ENCODE results near the gene NSUN2.

The NSUN2 gene

DNA sequence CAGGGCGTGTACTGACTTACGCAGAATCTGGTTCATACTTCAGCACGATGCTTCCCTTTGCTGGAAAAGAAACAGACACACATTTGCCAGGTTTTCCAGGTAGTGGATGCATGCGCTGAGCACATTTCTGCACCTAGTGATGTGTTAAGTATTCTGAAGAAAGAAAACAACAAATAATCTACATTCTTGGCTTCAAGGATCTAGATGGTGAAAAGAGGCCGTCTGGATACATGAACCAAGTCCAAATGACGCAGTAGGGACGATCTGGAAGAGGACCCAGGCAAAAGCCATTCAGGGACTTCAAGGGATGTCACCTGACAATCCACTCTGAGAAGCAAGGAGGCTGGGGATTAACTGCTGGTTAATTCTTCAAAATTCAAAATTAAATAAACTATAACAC is 30.4 kb downstream of the NSUN2 start:
- no peak for DNase-seq

DNA sequence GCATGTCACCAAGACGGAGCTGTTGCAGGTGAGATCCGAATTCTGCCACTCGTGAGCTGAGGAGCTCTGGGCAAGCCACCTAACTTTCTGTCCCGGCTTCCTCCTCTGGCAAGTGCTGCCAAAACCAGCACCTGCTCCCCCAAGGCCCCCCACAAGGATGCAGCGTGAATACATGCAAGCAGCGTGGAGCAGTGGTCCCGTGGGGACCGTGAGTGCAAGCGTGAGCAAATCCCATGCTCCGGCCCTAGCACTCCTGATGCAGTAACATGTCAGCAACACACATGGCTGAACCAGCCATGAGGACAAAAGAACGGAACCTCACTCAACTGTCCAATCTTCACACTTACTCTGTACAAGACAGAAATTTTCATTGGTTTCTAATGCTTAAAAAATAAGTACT is 31.0 kb downstream of the NSUN2 start:
- DNase-seq = no peak

DNA sequence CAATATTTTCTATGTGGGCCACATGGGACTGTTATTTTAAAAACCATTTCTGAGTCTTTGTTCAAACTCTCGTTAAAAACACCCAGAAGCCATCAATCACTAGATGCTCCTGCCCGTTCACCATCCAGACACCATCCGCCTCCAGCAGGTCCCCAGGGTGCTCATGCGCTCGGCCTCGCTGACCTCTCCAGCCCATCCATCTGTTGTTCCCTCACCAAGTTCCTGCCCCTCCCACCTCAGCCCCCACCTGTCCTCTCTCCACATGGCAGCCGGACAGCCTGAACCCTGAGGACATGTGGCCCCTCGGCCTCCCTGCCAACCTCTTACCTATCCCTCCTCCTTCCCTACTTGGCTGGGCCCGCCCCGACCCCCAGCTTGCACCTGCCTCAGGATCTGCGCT is 31.6 kb downstream of the NSUN2 start:
- no peak for DNase-seq

DNA sequence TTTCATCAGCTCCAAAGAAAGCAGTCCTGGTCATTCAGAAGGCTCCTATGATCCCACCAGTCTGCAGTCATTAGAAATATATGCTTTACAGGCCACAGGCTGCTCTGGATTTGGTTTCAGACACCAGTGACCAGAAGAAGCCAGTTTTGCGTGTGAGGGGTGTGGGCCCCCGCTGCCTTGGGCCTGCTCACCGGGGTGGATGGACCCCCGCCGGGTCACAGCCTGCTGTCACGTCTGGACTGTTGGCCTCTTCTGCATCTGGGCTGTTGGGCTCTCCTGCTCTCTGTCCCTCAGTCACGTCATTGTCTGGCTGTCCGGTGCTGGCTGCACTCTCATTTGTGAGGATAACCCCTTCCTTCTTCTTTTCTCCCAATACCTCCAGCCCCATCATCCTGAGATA is 33.1 kb downstream of the NSUN2 start:
- DNase-seq = no peak

DNA sequence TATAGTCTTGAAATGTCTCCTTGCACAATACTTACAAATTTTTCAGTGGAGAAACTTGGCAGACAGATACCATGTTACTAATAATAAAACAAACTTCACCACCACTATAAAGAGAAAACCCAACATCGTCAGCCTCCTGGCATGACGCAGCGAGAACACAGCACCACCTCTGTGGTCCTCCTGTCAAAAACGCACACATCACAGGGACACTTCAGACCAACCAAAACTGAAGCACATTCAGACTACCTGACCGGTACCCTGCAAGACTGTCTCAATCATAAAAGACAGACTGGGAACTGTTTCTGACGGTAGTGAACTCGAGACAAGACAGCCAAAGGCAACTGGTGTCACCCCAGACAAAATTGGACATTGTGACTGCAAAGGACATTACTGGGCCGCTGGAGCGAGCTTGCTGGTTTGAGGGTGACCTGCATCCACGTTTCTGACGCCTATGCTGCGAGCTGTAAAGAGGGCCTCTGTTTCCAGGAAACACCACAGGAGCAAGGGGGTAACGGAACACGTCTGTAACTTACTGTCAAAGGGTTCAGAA is 34.4 kb downstream of the NSUN2 start:
- no peak for DNase-seq

DNA sequence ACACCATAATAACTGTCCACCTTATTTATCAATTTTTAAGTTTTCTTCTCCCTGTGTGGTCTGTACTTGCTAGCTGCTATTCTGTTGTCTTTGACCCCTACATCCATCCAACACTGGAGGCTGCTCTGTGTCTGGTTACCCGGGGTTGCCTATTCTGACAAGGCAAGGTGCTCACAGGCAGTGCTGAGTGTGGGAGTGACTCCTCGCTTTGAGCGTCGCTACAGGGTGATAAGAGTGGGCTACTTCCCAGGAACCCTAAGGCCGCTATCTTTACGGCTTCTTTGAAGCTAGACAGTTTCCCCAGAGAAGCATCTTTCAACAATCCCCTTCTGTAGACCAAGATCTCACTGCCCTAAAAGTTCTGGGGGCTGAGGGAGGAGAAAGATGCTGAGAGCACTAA is 35.3 kb downstream of the NSUN2 start:
- no peak for DNase-seq

DNA sequence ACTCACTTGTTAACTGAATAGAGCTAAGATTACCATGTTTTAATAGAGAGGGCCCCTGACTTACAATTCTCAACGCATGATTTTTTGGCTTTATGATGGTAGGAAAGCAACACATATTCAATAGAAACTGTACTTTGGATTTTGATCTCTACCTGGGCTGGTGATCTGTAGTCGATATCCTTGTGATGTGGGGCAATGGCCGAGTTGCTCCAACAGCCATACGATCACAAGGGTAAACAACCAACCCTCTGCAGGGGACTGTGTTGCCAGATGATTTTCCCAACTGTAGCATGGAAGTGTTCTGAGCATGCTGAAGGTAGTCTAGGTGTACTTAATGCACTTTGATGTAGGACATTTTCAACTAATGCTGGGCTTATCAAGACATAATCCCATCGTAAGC is 36.5 kb downstream of the NSUN2 start:
- DNase-seq = no peak

DNA sequence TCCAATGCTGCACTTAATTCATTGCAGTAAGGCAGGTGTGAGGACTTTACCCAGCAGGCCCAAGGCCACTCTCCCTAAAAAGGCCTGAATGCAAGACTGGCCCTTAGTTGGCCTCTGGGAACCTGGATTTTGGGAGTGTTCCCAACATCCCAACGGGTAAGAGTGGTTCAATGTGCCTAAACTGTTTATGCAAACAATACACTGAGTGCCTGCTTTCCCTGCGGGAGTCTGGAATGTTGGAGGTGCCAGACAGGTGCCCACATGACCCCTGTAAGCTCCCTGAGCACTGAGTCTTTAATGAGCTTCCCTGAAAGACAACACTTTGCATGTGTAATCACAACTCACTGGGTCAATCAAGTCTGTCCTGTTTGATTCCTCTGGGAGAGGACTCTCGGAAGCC is 37.4 kb downstream of the NSUN2 start:
- DNase-seq = no peak

DNA sequence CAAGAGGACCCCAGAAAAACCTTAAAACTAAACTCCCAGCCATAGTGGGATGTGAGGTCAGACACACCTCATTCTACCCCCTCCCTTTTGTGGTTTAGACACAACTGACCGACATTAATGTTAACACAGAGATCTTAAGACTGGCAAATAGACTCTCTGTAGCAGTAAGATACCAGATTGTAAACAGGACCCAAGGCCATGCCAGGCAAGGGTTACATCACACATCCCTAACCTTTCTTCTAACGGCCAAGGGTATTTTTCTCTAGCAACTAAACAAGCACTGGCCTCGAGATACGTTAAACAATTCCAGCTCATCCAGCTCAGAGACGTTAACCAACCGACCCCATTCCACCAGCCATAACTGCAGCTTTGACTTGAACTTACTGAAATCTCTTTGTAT is 38.8 kb downstream of the NSUN2 start:
- DNase-seq = no peak

DNA sequence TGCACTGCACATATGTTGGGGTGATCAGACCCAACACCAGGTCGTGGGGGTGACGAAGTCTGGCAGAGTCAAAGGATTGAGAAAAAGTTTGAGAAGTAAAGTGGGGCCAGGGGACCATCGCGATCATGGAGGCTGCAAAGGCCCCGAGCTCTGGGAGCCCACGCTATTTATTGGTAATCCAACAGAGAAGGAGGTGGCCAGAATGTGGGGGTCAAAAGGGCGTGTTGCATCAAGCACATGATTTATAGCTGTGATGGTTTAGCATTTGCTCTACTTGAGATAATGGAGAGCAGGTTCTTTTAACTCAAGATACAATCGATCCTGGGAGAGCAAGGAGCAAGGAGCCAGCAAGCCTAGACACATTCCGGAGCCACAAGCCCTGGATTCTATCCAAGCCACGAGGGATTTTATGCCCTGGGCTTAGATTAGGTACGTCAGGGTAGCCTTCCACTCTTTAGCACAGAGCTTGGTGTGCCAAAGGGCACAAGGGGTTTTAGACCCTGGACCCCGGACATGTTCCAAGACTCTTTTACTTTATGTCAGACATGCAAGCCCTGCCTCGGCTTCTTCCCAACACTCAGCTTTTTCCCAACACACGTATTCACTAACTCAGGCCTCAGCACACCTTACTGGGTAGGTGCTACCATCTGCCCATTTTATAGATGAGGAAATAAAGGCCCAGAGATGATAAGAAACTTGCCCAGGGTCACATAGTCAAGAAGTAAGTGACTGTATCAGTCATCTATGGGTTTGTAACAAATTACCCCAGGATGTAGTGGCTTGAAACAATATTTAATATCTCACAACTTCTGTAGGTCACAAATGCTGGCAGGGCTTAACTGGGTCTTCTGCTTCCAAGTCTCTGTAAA is 39.5 kb downstream of the NSUN2 start:
- DNase-seq = no peak

DNA sequence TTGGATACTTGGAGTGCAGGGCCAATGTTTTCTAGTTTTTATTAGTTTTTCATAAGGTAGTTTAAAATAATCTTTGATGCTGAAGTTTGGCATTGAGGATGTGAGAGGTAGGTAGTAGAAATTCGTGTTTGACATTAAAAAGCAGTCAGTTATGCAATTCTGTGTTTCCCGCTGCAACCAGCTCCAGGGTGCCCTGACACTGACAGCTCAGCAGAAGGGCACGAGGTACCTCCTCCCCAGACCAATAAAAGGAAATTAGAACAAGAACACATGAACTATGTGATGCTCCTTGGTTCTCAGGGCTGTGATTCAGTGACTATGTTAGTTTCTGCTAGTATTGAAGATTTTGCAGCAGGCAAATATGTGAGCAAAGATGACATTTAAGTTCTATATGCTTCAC is 40.2 kb downstream of the NSUN2 start:
- DNase-seq = no peak

DNA sequence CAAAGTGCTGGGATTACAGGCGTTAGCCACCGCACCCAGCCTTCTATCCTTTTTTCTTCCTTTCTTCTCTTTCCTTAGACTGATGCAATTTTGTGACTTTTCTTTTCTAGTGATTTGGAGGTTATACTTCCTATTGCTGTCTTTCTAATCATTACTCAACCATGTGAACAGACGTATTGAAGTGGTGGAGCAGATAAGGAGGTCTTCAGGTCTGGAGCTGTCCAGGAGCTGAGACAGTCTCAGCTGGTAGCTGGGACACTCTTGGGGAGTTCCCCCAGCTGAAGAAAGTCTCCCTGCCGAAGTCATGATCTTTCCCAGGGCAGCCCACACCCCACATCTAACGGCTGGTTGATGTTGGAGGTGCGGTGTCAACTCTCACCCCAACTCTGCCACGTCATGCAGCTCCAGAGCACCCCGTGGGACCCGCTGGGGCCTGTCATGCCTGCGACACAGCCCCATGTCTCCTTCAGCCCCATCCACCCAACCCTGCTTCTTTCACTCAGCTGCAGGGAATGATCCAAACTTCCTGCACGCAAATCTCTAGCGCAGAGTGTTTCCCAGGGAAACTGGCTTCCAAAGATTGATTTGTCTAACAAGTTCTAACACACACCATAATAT is 41.1 kb downstream of the NSUN2 start:
- DNase-seq = no peak

DNA sequence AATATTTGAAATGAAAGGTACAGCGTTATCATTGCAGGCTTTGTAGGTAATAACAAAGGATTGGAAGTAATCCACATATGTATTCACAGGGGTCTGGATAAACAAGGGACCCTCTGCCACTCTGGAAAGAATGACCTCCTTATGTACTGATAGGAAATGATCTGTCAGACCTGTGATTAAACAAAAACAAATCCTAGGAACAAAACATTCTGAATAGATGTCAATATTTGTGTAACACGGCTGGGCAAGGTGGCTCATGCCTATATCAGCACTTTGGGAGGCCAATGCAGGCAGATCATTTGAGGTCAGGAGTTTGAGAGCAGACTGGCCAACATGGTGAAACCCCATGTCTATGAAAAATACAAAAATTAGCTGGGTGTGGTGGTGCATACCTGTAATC is 42.3 kb downstream of the NSUN2 start:
- no peak for DNase-seq

DNA sequence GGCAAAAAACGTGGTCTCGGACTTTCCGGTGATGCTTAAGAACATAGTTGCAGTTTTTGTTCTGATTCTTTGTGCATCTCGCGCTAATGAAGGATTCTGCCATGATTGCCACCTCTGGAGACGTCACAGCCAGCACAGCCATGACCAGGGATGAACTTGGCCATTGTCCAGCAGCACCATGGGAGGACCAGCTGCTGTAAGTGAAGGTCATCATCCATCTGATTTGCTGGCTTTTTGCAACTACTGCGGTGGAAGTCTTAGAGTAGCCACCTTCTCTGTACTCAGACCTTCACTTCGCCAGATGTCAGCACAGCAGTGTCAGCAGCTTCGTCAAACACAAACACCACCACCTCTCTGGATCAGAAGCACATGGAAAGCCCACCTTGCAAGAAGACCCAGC is 45.7 kb downstream of the NSUN2 start:
- no peak for DNase-seq

DNA sequence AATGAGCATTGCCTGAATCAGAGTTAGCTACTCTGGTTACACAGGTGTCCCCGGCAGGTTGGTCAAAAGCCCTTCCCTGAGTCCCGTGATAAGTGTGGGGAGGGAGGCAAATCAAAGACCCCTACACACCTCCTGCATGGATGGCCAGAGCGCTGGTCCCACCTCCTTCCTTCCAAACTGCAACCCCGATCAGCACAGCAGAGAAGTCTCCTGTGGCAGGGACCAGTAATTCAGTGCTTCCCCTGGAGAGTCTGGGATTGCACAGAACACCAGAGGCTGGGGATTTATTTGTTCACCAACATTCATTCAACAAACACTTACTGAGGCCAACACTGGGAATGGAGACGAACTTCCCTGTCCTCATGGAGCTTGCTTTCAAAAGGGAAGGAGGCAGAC is 46.2 kb downstream of the NSUN2 start:
- no peak for DNase-seq

DNA sequence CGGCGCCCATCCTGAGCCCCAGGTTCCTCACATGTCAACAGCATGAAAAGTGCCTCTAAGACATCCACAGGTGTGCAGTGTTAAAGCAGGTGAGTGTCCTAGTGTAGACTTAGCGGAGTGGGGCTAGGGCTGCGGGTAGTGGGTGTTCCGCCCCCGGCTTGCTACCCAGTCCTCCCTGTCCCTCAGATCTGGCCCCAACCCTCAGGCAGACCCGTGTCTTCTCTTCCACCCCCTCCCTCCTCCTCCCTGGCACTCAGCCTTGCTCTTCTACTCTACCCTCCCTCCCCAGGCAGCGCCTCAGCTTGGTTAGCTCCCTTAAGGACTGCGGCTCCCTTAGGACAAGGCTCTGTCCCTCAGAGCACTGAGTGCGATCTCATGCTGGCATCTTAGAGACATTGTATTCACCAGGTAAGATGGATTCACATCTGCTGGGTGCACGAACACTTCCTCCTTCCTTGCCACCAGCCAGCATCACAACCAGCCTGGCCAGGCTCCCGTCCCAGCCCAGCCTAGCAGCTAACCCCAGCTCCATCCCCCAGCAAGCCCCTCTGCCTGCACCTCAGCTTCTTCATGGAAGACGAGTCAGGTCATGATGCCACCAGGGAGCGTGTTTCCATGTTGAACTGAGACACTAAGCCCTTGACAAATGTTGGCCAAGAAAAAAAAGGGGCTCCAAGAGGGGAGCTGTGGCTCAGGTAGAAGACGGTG is 46.8 kb downstream of the NSUN2 start:
- DNase-seq = no peak

DNA sequence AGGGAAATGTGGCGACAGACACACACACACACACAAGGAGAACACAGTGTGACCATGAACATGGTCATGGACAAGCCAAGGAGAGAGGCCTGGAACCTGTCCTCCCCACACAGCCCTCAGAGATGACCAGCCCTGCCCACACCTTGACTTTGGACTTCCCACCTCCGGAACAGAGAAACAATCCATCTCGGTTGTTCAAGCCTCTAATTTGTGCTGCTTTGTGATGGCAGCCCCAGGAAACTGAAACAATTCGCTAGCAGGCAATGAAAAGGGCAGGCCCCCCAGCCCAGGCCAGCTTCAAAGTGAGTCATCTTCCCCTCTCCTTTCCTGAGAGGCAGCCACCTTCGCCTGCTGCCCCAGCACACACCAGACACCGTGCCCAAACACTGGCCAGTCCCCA is 47.7 kb downstream of the NSUN2 start:
- no peak for DNase-seq

DNA sequence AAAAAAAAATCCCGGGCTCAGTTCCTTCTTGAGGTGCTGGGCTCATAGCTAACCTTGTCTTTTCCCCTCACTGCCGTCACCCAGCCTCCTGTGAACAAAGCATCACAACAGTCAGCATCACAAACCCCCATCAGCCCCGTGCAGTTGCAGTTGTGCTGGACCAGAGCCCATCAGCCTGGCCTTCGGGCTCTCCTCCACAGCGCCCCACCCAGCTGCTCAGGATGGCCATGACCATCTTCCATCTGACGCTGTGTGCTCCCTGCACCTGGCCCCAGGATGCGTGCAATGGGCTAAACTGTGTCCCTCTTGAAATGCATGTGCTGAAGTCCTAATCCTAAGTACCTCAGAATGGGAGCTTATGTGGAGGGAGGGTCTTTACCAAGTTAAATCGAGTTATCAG is 48.1 kb downstream of the NSUN2 start:
- DNase-seq = no peak

DNA sequence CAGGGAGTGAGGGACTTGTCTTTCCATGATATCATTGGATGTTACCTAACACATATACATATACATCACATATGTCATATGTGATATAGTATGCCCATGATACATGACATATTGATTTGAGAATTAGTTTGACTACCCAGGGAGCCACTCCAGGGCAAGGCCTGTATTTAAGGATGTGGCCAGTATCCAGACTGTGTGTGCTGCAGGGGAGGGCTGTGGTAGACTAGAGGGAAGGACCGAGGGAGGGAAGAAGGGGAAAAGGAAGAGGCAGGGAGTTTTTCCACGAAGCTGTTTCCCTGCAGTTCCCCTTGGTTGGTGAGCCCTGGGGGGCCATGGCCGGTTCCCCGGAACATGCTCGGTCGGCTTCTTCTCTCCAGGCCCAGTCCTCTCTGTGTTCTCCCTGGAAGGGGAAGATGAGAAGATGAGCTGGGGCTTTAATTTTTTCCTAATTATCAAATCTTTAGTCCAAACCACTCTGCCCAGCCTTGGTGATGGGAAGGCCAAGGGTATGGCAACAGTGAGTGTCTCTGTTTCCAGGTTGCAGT is 48.7 kb downstream of the NSUN2 start:
- DNase-seq = no peak

DNA sequence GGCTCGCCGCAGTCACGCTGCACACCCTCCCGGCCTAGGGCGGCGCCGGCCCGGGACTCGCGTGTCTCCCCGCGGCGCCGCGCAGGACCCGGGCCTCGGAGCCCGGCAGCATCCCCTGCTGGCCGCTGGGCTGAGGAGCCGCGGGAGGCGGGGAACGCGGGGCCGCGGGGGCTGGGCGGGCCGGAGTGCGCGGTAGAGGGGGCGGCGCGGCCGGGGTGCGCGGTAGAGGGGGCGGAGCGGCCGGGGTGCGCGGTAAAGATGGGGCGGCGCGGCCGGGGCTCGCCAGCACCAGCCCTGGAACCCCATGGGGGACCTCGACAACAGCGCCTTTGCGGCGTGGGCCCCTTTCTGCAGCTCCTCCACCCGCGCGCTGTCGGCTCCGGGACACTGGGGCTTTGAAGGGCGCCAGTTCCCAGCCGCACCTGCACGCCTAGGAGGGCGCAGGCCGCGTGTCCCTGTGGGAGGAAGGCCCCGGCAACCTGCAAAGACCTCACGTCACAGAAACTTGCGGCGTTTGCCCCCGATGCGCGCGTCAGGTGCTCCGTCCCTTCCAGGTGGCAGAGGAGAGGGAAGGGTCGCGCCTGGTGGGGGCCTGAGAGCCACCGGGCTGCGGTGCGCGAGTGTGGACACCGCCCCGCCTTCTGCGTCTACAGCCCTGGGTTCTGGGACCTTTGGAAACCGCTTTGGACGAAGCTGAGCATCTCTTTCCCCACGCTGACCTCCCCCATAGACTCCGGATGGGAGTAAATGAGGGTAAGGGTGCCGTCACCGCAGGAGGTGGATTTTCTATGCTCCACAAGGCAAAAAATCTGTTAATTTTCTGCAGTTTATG is 49.6 kb downstream of the NSUN2 start:
- no peak for DNase-seq

DNA sequence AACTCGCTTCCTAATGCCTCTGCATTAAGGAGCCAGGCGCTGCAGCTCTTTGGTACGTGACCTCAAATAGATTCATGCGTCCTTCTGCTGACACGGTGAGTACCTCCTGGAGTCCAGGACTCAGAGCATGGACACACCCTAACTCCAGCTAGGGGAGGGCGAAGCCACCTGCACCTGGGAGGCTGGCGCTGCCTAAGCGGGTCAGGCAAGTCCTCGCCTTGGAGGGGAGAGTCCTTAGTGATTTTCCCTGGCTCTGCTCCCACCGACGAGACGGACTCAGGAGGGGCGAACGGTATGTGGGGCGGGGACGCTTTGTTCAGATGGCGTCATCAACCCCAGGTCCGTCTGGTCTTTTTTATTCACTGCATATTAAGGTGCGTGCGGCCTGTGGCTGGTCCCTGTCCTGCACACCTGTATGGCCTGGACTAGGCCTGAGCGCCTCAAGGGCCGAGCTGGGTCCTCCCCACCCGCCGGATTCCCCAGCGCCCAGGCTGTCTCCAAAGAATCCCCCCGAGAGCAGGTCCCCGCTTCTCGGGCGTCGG is 50.3 kb downstream of the NSUN2 start:
- no peak for DNase-seq

Measured in COR-L47 (cell line).